HepG2 (cell line): ENCODE measurements around the gene CBL. TPM values are rescaled to one million over a fixed set of nuclear protein-coding genes. Genes with fewer than 3 reads are reported as not detected.

Experiments used
- CTCF ChIP-seq: sonication (generic); formaldehyde crosslinking; IDR thresholded peaks from 2 replicates; pipeline ENCODE4 v1.5.0; 2020; ENCODE audit warnings: mild to moderate bottlenecking, missing genetic modification reagents, moderate library complexity
- HINFP ChIP-seq: sonication (generic); formaldehyde crosslinking; IDR thresholded peaks from 2 replicates; pipeline ENCODE4 v1.4.0; 2020; ENCODE audit warnings: low read depth, mild to moderate bottlenecking, missing genetic modification reagents
- MED8 ChIP-seq: sonication (generic); formaldehyde crosslinking; IDR thresholded peaks from 2 replicates; pipeline ENCODE4 v1.8.1; 2023; ENCODE audit warnings: mild to moderate bottlenecking, missing genetic modification reagents; ENCODE audit not compliant: insufficient replicate concordance
- STAG1 ChIP-seq: sonication (generic); formaldehyde crosslinking; IDR thresholded peaks from 2 replicates; pipeline ENCODE4 v1.4.0; 2020; ENCODE audit warnings: missing genetic modification reagents
- TBX2 ChIP-seq: sonication (generic); formaldehyde crosslinking; IDR thresholded peaks from 2 replicates; pipeline ENCODE4 v1.5.0; 2020; ENCODE audit warnings: missing genetic modification reagents, mild to moderate bottlenecking, borderline replicate concordance
- TFAP4 ChIP-seq: sonication (generic); IDR thresholded peaks from 2 replicates; pipeline ENCODE4 v1.6.1; 2016; ENCODE audit warnings: low read depth, borderline replicate concordance
- THAP9 ChIP-seq: sonication (generic); formaldehyde crosslinking; IDR thresholded peaks from 2 replicates; pipeline ENCODE4; 2020; ENCODE audit warnings: missing genetic modification reagents, mild to moderate bottlenecking, borderline replicate concordance
- ZBTB33 ChIP-seq: sonication (generic); formaldehyde crosslinking; IDR thresholded peaks from 2 replicates; pipeline ENCODE4 v1.4.0; 2020; ENCODE audit warnings: missing genetic modification reagents
- ZFP62 ChIP-seq: sonication (generic); formaldehyde crosslinking; IDR thresholded peaks from 2 replicates; pipeline ENCODE4 v1.4.0; 2020; ENCODE audit warnings: missing genetic modification reagents
- ZNF160 ChIP-seq: sonication (generic); formaldehyde crosslinking; IDR thresholded peaks from 2 replicates; pipeline ENCODE4 v1.8.0; 2022; ENCODE audit warnings: mild to moderate bottlenecking, inconsistent platforms, missing genetic modification reagents
- ZNF280B ChIP-seq: sonication (generic); formaldehyde crosslinking; IDR thresholded peaks from 2 replicates; pipeline ENCODE4 v1.5.0; 2020; ENCODE audit warnings: missing genetic modification reagents, mild to moderate bottlenecking, borderline replicate concordance
- ZNF710 ChIP-seq: sonication (generic); formaldehyde crosslinking; IDR thresholded peaks from 2 replicates; pipeline ENCODE4 v1.5.0; 2020; ENCODE audit warnings: mild to moderate bottlenecking, missing genetic modification reagents, borderline replicate concordance
- polyA plus RNA-seq, 8 experiments: library from polyadenylated mRNA; depleted of rRNA in 3 of 8; stranded (reverse) in 7 of 8; unstranded in 1 of 8; fragments of >200 nt; fragmentation: Illumina TruSeq in 4 of 8; extraction: Trizol in 4 of 8; gene quantifications; 2 replicates each; pipeline versions ENCODE4 v1.2.1 to v1.2.3, GENCODE V29; 2011 to 2016; ENCODE audit warnings: low read depth in 4 of 8, missing spikeins in 1 of 8, mixed read lengths in 1 of 8; ENCODE audit not compliant: insufficient read depth in 1 of 8
- total RNA-seq, 5 experiments: library from RNA; depleted of rRNA; stranded (reverse); fragments of >200 nt; fragmentation: Illumina TruSeq; extraction: Trizol; gene quantifications; 2 replicates each; pipeline ENCODE4 v1.2.3, GENCODE V29; 2016; ENCODE audit warnings: low read depth in 1 of 5

The CBL gene
- total and polyA plus RNA-seq, 2 of the 13 experiments (the other 11 are each of a cell fraction or from before 2014, with no cell fraction given) = 6.6 to 7.4 TPM

GRCh38 chr11:119284344-119285157, 78.4 kb downstream of the CBL start (continued):
- TF ChIP-seq MED8 (CRISPR knock-in tag) = no peak
- no peak for TF ChIP-seq THAP9
- TF ChIP-seq ZNF160 (CRISPR knock-in tag) = no peak
- TF ChIP-seq STAG1 (CRISPR knock-in tag) = peak; percentile 56
- TF ChIP-seq HINFP = no peak
- TF ChIP-seq TFAP4 = no peak
- TF ChIP-seq ZBTB33 (CRISPR knock-in tag) = no peak
- no peak for TF ChIP-seq TBX2 (CRISPR knock-in tag)
- no peak for TF ChIP-seq ZNF710
- TF ChIP-seq CTCF (CRISPR knock-in tag) = peak; percentile 54
- no peak for TF ChIP-seq ZNF280B
- TF ChIP-seq ZFP62 (CRISPR knock-in tag) = no peak
